GOT3 (cell line): ENCODE results near the gene ACAN.
A peak's percentile ranks its signal among the peaks of the same experiment; 100 is the strongest.
"Not testable (repeated sequence)": the region's sequence is repeated elsewhere in the genome, so short reads cannot be mapped to it uniquely, and the experiment has no call there.

ENCODE experiments used
- DNase-seq: peaks from one replicate; lab custom pipeline; 2025; ENCODE audit warnings: mixed read lengths; lab: John Stamatoyannopoulos, UW

ACAN gene

GRCh38 chr15:88902846-88903245, 99.6 kb downstream of the ACAN start:
- no peak for DNase-seq

GRCh38 chr15:88904257-88904623, 101.0 kb downstream of the ACAN start:
- no peak for DNase-seq

DNA sequence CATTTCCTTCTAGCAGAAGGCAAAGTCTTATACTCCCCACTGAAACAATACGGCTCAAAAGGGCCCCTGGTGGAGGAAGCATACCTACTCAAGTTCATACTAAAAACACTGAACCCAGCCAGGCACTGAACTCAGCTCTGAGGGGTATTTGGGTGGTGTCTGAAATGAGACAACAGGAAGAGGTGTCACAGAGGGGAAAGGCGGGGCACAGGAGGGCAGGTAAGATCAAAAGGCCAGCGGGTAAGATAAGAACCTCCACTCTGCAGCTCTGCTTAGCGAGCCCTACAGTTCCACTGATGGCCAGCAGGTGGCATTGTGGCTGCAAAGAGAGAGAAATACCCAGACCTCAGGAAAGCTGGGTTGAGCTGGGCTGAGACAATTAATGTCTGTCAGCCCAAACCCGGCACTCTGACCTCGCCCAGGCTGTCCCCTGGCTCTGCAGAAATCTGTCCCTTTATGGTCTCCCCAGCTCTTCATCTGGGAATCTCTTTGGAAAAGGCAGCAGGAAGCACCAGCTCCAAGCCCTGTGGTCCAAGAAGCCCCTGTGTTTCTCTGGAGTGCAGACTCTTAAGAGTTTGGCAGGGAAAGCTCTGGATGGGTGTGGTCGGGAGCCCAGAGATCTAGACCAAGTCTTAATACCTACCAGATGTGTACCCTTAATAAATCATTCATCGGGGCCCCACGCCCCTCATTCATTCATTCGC, 101.5 kb downstream of the ACAN start:
- DNase-seq: peak; percentile 21

DNA sequence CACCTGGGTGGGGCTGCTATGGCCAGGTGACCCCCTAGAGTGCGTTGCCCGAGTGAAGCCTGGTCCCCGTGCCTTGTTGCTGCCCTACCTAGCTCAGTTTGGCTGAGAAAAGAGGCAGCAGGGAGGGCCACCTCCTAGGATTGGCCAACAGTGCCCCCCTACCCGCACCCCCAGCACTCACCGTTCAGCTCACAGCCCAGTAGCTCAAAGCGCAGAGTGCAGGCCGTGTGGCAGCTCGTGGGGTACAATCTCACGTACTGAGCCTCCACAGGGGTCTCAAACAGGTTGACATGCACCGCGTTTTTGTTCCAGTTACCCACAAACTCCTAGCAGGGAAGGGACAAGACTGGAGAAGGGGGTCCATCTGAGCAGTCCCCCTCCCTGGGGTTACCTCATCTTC, 102.3 kb downstream of the ACAN start:
- DNase-seq: no peak

DNA sequence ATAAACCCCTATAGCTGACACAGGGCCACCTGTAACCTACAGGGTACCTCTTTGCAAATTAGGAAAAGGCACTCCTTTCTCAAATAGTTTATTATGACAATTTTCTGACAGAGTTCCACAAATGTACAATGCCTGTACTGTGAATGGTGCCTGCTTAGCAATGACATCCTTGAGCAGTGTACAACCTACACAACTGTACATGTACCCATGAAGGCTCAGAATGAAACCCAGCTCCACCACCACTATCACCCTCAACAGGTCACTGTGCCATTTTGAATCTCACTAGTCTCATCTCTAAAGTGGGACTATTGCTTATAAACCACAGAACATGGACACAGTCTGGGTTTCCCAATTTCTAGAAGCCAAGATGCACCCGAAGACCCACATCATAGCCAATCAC, 102.9 kb downstream of the ACAN start:
- no peak for DNase-seq

GRCh38 chr15:88906551-88906950, 103.3 kb downstream of the ACAN start:
- no peak for DNase-seq

DNA sequence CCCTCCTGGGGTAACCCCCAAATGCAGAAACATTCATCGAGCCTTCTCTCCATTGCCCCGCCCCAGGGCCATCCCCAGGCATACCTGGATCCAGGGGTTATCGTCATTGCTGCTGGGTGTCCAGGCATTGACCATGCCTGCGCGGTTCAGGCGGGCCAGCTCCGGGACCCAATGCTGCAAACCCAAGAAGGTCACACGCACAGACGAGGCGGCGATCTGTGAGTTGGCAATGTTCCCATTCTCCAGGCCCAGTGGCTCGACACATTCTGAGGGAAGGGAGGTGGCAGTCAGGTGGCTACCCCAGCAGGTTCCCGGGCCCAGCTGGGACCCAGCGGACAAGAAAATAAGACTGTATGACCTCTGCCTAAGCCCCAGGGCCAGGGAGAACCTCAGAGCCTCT, 103.9 kb downstream of the ACAN start:
- DNase-seq: no peak

DNA sequence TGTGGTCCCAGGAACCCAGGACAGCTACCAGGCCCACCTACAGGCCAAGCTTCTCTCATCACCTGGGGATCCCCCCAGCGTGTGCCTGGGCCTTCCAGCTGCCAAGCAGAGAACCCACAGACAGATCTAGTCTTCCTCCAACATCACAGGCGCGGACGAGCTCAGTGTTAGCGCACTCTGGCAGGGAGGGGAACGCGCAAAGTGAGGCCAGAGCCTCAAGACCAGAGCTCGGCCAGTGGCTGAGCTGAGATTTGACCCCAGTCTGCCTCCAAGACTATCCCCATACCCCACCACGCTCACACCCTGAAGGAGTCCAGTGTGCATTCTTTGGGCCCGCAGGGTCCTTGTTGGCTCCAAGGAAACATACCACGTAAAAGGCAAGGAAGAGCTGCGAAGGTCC, 104.9 kb downstream of the ACAN start:
- DNase-seq: no peak

DNA sequence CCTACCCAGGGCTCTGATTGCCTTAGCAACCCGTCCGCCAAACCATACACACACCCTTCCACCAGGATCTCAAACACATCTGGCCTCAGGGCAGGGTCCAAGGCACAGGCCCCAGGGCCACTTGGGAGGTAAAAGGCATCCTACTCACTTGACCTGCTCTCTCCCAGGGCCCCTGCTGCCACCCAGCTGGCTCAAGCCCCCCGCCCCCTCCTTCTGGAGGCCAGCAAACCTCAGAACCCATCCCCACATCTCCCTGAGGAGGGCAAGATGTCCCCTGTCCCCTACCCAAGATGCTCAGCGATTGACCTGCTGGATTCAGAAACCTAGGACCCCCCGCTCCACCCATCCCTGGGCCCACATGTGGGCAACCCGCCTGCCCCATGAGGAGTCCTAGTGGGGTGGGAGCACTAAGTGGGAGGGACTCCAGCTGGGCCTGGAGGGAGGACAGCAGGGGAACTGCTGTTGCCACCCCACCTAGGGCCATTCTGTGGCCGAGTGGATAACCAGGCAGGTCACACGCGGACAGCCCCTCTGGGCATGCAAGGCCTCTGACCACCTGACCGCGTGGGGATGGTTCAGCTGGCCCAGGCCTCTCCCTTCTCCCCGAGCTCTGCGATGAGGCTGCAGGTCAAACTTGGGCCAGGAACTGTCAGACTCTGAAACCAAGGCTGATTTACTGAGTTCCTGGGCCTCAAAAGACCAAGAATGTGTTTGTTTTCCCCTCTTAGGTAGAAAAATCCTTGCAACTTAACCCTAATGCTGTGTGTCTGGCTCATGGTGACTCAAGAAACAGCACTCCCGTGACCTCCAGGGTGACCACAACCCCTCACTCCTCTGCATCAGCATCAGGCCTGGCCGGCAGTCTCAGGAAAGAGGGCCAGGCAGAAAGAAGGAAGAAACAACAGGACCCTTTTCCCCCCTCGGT, 105.7 kb downstream of the ACAN start:
- DNase-seq: no peak

GRCh38 chr15:88909956-88910831, 107.0 kb downstream of the ACAN start:
- DNase-seq: no peak

GRCh38 chr15:88911766-88912118, 108.5 kb downstream of the ACAN start:
- DNase-seq: no peak

DNA sequence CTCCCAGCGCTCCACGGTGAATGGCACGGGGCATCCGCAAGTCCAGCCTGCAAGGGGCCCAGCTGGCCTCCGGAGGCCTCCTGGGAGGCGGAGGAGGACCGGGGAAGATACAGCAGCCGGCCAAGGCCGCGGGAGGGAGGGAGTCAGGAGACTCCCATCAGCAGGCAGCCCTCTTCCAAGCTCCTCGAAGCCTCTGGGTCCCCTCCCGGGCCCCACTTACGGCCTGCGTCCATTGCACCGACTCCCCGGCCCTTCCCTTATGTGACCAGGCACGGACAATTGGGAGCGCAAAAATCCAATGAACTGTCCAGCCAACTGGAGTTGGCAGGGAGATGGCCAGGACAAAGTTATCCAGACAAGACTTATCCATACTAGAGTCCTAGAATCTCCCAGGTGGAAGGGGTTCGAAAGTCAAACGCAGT, 109.3 kb downstream of the ACAN start:
- no peak for DNase-seq

GRCh38 chr15:88913017-88913849, 110.0 kb downstream of the ACAN start, which contains the start of gene MFGE8:
Gene MFGE8, minus strand, starts transcription at chr15:88913379. Its CDS starts 60 bp downstream, at chr15:88913319.
- peak; percentile 47 for DNase-seq

GRCh38 chr15:88913850-88914169, 110.6 kb downstream of the ACAN start:
- DNase-seq: no peak

GRCh38 chr15:88915354-88915753, 112.1 kb downstream of the ACAN start:
- DNase-seq: no peak

DNA sequence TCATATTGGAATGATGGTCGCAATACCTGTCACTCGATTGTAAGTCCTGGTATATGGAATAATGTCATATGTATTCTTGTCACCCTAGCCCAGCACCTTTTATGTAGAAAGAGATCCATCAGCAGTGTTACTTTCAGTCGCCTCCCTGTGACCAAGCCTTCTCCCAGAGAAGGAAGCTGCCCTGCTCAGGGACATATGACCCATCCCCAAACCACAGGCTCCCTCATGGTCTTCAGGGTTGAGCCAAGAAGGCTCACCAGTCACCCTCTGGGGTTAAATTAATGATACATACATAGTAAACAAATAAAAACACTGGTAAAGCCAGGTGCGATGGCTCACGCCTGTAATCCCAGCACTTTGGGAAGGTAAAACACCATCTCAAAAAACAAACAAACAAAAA, 114.5 kb downstream of the ACAN start:
- no peak for DNase-seq

GRCh38 chr15:88918738-88919137, 115.5 kb downstream of the ACAN start:
- peak; percentile 19 for DNase-seq

GRCh38 chr15:88920186-88920891, 117.1 kb downstream of the ACAN start:
- DNase-seq: no peak

GRCh38 chr15:88920892-88921435, 117.7 kb downstream of the ACAN start:
- DNase-seq: not testable (repeated sequence)
